GM10266 (cell line): ENCODE results near the gene FBN2.

Experiments used
- DNase-seq: peaks from one replicate; pipeline ENCODE4 v3.0.0; 2012; ENCODE audit errors: extremely low spot score
- TF ChIP-seq, protein P1 (sequence below): IDR thresholded peaks from 2 replicates; pipeline ENCODE4 v1.5.1; 2012; ENCODE audit warnings: mild to moderate bottlenecking, low read depth; ENCODE audit not compliant: control insufficient read depth, insufficient read depth; ENCODE audit errors: missing control alignments

The FBN2 gene

DNA sequence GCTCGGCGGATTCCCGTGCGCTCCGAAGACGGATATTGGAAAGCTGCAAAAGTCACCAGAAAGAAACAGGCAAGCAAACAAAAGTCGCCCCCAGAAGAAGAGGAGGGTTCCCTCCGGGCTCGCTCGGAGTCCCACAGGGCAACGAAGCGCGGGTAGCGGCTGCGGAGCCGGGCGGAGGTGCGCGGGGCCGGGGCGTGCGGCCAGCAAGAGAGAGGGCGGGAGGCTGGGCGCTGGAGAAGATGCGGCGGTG lies at the start of gene FBN2:
TSS of gene FBN2 (minus strand) at position 246 of the 250 bp plus-strand sequence. CDS start 642 bp downstream, outside the sequence.
- TF ChIP-seq, protein P1, sequence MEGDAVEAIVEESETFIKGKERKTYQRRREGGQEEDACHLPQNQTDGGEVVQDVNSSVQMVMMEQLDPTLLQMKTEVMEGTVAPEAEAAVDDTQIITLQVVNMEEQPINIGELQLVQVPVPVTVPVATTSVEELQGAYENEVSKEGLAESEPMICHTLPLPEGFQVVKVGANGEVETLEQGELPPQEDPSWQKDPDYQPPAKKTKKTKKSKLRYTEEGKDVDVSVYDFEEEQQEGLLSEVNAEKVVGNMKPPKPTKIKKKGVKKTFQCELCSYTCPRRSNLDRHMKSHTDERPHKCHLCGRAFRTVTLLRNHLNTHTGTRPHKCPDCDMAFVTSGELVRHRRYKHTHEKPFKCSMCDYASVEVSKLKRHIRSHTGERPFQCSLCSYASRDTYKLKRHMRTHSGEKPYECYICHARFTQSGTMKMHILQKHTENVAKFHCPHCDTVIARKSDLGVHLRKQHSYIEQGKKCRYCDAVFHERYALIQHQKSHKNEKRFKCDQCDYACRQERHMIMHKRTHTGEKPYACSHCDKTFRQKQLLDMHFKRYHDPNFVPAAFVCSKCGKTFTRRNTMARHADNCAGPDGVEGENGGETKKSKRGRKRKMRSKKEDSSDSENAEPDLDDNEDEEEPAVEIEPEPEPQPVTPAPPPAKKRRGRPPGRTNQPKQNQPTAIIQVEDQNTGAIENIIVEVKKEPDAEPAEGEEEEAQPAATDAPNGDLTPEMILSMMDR = no peak
- DNase-seq = no peak

DNA sequence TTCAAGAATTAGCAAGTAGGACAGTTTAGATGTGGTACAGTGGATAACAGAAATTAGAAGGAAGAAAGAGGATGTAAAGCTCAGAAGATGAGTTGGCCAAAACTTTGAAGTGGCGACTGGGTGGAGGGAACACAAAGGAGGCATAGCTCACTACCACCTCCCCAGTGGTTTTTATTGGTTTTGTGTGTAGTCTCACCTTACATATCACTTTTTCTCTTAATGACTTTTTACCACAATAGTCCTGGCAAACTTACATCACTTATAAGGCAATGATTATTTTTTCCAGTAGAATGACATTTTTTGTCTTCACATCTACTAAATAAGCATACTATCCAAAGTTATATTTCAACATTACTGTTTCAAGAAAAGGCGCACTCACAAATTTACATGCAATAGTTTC lies 49.2 kb upstream of the FBN2 start:
- no peak for DNase-seq
- TF ChIP-seq, protein P1 = no peak

DNA sequence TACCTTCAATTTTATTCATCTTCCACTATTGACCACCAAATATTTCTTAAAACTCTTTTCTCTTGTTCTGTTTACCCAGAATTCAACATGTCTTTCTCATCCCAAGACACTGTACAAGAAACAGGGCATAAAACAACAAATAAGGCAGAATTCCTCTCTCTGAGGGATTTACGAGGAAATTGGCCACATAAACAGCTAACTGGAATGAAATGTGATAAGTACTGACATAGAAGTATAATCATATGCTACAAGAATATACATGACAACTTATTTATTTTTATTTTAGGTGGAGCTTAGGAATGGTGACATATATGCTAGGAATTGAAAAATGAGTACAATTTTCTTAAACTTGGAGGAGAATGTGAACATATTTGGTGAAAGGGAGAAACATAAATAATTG lies 48.8 kb upstream of the FBN2 start:
- no peak for DNase-seq
- TF ChIP-seq, protein P1 = no peak

DNA sequence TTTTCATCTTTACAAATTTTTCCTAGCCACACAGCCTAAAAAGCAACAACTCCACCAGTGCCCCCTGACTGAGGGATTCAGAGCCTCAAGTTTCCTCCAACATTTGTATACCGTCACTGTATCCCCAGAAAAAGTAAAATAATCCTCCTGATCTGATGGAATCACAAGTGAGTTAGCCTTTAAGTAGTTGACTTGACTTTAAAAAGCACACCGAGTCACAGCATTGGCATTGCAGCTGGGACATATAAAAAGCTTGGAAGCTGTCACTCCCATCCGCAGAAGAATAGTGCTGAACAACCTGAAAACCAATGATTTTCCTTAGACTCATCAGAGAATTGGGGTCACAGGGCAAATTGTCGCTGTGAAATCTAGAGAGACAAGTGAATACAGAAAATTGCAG lies 41.6 kb upstream of the FBN2 start:
- no peak for DNase-seq
- TF ChIP-seq, protein P1 = no peak

DNA sequence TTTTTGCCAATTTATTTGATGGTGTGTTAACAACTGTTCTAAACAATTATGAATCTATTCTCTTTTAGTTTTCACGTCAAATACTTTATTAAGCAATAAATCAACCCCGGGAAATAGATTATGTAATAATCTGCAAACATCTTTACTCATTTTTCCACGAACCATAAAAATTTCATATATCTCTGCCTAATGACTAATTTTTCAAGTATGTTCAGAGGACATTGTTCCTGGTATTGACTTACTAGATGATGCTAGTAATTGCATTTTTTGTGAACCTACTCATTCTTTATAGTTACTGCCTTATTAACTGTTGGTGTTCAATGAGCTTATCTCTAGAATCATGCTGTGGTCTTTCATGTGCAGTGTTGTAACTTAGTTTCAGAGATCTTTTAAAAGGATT lies 41.0 kb upstream of the FBN2 start:
- TF ChIP-seq, protein P1 = no peak
- DNase-seq = no peak

DNA sequence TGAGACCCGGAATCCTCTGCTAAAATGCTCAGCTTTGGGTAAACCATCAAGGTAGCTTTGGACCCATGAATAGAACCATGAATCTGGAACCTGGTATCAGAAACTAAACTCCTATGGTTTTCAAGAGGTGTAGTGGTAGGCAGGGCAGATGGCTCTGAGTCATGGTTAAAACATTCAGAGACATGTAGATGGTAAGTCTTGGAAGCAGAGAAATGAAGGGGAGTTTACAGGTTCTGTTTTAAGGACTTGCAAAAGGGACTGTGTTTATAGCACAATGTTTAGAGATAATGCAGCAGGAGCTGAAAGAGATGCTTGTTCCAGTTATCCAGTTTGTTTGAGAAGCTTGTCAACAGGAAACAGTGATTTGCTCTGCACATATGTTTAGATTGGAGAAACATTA lies 36.0 kb upstream of the FBN2 start:
- DNase-seq = no peak
- TF ChIP-seq, protein P1 = no peak

DNA sequence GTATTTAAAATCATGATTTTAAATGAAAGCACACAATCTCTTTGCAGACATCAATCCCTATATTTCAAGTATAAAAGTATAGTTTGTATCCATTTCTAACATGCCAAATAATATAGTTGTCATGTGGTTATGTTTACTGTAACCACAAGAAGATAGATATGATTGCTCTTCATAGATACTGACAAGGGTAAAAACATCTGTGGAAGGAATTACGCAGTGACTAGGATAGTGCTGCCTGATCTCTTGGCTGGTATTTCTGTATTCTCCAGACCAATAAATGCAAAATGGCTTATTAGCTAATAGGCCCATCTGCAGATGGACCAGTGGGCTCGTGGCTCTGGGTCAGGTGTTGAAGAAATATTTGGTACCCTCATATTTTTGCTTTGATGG lies 34.9 kb upstream of the FBN2 start:
- no peak for DNase-seq
- TF ChIP-seq, protein P1 = no peak
